Glutamatergic neuron (in vitro differentiated cells): Measurements from ENCODE around the gene IMP4. TPM values are rescaled to one million over a fixed set of nuclear protein-coding genes. Genes with fewer than 3 reads are reported as not detected.

Source experiments
- DNase-seq: peaks from one replicate; pipeline ENCODE4 v3.0.0; 2022
- H3K27ac Mint-ChIP-seq: one replicate; pipeline ENCODE4 v1.8.0; 2020; ENCODE audit warnings: mild to moderate bottlenecking, mixed read lengths, inconsistent platforms; ENCODE audit not compliant: unreplicated experiment
- H3K27me3 Mint-ChIP-seq: one replicate; pipeline ENCODE4 v1.8.0; 2020; ENCODE audit warnings: mild to moderate bottlenecking, moderate library complexity, mixed read lengths, inconsistent platforms; ENCODE audit not compliant: unreplicated experiment
- H3K36me3 Mint-ChIP-seq: one replicate; pipeline ENCODE4 v1.8.0; 2020; ENCODE audit warnings: mild to moderate bottlenecking, mixed read lengths, inconsistent platforms; ENCODE audit not compliant: unreplicated experiment
- H3K4me1 Mint-ChIP-seq: one replicate; pipeline ENCODE4 v1.8.0; 2020; ENCODE audit warnings: mild to moderate bottlenecking, low read depth, mixed read lengths, inconsistent platforms; ENCODE audit not compliant: unreplicated experiment
- H3K4me3 Mint-ChIP-seq: one replicate; pipeline ENCODE4 v1.8.0; 2020; ENCODE audit warnings: mild to moderate bottlenecking, mixed read lengths, inconsistent platforms; ENCODE audit not compliant: unreplicated experiment
- H3K9me3 Mint-ChIP-seq: one replicate; pipeline ENCODE4 v1.8.0; 2020; ENCODE audit warnings: mild to moderate bottlenecking, moderate library complexity, mixed read lengths, inconsistent platforms; ENCODE audit not compliant: unreplicated experiment
- total RNA-seq: library from RNA; stranded (reverse); fragmentation: NEBNext Ultra II Directional; extraction: Animal tissue kit (Norgen Biotek cat#: 25700); gene quantifications from one replicate; pipeline ENCODE4 v1.2.1, GENCODE V29; 2021; ENCODE audit not compliant: unreplicated experiment
- TF ChIP-seq, protein P1 (sequence below): fragments of 200-600 bp; sonication (generic); IDR thresholded peaks from one replicate; pipeline ENCODE4 v1.5.0; 2021; ENCODE audit not compliant: partially characterized antibody, unreplicated experiment

IMP4 gene
- total RNA-seq, 1 donor from 2014 or later = 48.3 TPM

DNA sequence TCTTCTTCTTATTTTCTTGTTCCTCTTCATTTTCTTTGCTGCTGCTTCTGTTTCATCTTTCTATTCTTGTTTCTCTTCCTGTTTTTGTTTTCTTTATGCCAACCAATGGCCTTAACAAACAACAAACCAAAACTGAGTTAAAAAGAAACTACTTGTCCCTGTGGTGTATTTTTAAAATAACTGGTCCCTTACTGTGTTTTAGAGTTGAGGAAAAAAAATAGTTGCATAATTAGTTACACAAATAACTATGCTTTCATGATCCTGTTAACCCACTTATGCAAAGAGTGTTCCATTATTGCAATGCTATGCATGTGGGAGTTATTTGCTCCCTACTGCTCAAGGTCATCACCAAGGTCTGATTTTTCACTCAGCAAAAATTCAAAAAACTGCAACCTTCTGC, 39.5 kb upstream of the IMP4 start:
- no peak for DNase-seq
- TF ChIP-seq, protein P1, sequence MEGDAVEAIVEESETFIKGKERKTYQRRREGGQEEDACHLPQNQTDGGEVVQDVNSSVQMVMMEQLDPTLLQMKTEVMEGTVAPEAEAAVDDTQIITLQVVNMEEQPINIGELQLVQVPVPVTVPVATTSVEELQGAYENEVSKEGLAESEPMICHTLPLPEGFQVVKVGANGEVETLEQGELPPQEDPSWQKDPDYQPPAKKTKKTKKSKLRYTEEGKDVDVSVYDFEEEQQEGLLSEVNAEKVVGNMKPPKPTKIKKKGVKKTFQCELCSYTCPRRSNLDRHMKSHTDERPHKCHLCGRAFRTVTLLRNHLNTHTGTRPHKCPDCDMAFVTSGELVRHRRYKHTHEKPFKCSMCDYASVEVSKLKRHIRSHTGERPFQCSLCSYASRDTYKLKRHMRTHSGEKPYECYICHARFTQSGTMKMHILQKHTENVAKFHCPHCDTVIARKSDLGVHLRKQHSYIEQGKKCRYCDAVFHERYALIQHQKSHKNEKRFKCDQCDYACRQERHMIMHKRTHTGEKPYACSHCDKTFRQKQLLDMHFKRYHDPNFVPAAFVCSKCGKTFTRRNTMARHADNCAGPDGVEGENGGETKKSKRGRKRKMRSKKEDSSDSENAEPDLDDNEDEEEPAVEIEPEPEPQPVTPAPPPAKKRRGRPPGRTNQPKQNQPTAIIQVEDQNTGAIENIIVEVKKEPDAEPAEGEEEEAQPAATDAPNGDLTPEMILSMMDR = no peak
- H3K36me3 Mint-ChIP-seq = no peaks in the 10 kb centered on the region
- H3K27ac Mint-ChIP-seq = no peak overlapping the region
- H3K4me1 Mint-ChIP-seq = no peaks in the 10 kb centered on the region
- no peaks in the 10 kb centered on the region for H3K9me3 Mint-ChIP-seq
- no peak overlapping the region for H3K4me3 Mint-ChIP-seq
- peaks cover 5% of the 10 kb centered on the region for H3K27me3 Mint-ChIP-seq

GRCh38 chr2:130304726-130305125, 38.0 kb upstream of the IMP4 start:
- Mint-ChIP-seq H3K4me3 (no peak overlapping the region), H3K9me3 (no peaks in the 10 kb centered on the region), H3K27ac (no peak overlapping the region), H3K36me3 (no peaks in the 10 kb centered on the region), H3K4me1 (no peaks in the 10 kb centered on the region), H3K27me3 (peaks cover 5% of the 10 kb centered on the region)
- TF ChIP-seq, protein P1 = no peak
- no peak for DNase-seq

DNA sequence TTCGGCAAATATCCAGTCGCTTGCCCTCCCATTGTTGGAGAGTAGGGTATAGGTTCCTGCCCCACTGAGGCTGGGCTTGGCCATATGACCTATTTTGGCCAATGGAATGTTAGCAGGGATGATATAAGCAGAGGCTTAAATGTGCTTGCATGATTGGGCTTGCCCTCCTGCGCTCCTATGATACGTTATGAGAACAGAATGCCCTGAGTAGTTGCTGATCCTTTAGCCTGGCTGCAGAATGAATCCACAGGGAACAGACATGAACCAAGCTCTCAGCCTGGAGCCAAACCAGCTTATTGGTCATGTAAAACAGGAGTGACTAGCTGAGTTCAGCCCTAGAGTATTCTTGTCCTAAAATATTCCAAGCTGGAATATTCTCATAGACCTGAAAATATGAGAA, 34.8 kb upstream of the IMP4 start:
- Mint-ChIP-seq H3K4me1 (no peaks in the 10 kb centered on the region), H3K4me3 (no peak overlapping the region), H3K36me3 (no peaks in the 10 kb centered on the region), H3K9me3 (no peaks in the 10 kb centered on the region), H3K27ac (no peak overlapping the region), H3K27me3 (peaks cover 2% of the 10 kb centered on the region)
- DNase-seq = no peak
- TF ChIP-seq, protein P1 = no peak

DNA sequence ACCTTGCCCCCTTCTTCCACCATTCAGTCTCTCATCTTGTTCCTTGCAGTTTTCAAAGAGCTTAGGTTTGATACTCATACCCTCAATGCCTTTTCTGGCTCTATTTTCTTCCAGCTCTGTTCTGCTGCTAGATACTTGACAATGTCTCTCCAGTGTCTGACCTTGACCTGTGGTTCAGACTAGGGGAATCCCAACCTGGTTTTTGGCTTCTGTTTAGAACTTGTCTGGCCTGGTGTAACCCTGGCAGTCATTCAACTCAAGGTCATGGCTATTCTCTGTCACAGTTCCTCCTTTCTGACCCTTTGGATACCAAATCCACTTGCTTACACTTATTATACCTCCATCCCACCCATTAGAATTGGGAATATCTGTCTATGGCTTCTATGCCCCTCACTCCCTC, 31.8 kb upstream of the IMP4 start:
- Mint-ChIP-seq H3K27ac (no peak overlapping the region), H3K27me3 (peaks cover 2% of the 10 kb centered on the region), H3K9me3 (no peaks in the 10 kb centered on the region), H3K4me1 (no peaks in the 10 kb centered on the region), H3K36me3 (no peaks in the 10 kb centered on the region), H3K4me3 (no peak overlapping the region)
- TF ChIP-seq, protein P1 = no peak
- no peak for DNase-seq

DNA sequence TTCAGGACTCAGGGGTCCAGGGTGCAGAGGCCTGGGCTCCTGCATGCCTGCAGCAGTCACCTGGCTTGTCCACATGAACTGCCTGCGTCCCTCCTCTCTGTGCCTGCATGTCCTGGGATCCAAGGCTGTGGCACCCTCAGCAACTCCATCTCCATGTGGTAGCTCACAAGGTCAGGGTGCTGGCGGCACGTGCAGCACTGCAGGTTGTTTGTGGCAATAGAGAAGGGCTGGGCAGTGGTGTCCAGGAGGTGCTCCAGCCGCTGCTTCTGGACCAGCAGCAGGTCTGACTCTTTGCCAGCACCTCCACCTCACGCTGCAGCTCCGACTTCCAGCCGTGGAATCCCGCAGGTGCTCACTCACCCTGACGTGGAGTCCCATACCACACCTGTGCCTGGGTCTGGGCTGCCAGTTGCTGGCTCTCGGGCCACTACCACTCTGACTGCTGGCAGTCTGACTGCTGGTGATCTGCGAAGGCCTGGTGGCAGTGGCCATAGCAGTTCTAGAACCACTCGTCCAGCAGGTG, 28.8 kb upstream of the IMP4 start:
- Mint-ChIP-seq H3K4me1 (no peaks in the 10 kb centered on the region), H3K9me3 (no peaks in the 10 kb centered on the region), H3K27ac (no peak overlapping the region), H3K4me3 (no peak overlapping the region), H3K27me3 (peaks cover 2% of the 10 kb centered on the region), H3K36me3 (no peaks in the 10 kb centered on the region)
- TF ChIP-seq, protein P1 = no peak
- DNase-seq = no peak
